WTC11 (cell line): ENCODE results near the gene CLCN7. TPM values are rescaled to one million over a fixed set of nuclear protein-coding genes. Genes with fewer than 3 reads are reported as not detected.
A peak's percentile ranks its signal among the peaks of the same experiment; 100 is the strongest.

Experiments
- AR ChIP-seq: fragments of 250-450 bp; sonication (Bioruptor Pico); IDR thresholded peaks from 2 replicates; pipeline ENCODE4 v1.9.0; 2021; ENCODE audit warnings: mild to moderate bottlenecking
- ARID4B ChIP-seq: sonication (generic); formaldehyde crosslinking; IDR thresholded peaks from 2 replicates; pipeline ENCODE4 v1.8.0; 2023; ENCODE audit warnings: missing genetic modification reagents, mild to moderate bottlenecking, borderline replicate concordance
- CDX4 ChIP-seq: fragments of 250-450 bp; sonication (Bioruptor Pico); IDR thresholded peaks from 2 replicates; pipeline ENCODE4 v1.9.0; 2021; ENCODE audit warnings: moderate library complexity, mild to moderate bottlenecking, inconsistent platforms, borderline replicate concordance
- ELF4 ChIP-seq: sonication (generic); formaldehyde crosslinking; IDR thresholded peaks from 2 replicates; pipeline ENCODE4 v1.8.1; 2022; ENCODE audit warnings: low read depth, mild to moderate bottlenecking, moderate library complexity, missing genetic modification reagents
- ERG ChIP-seq: fragments of 250-450 bp; sonication (Bioruptor Pico); IDR thresholded peaks from 2 replicates; pipeline ENCODE4 v1.8.0; 2021; ENCODE audit warnings: mild to moderate bottlenecking
- FOXJ3 ChIP-seq: sonication (generic); formaldehyde crosslinking; IDR thresholded peaks from 2 replicates; pipeline ENCODE4 v1.9.0; 2021; ENCODE audit warnings: missing genetic modification reagents, mild to moderate bottlenecking, borderline replicate concordance
- GABPB1 ChIP-seq: sonication (generic); formaldehyde crosslinking; IDR thresholded peaks from 2 replicates; pipeline ENCODE4 v1.8.1; 2023; ENCODE audit warnings: mild to moderate bottlenecking, missing genetic modification reagents
- GRHL2 ChIP-seq: fragments of 250-450 bp; sonication (Bioruptor Pico); IDR thresholded peaks from 2 replicates; pipeline ENCODE4 v1.8.0; 2022; ENCODE audit warnings: mild to moderate bottlenecking, moderate library complexity; ENCODE audit not compliant: insufficient replicate concordance, severe bottlenecking
- HMGA2 ChIP-seq: fragments of 250-450 bp; sonication (Bioruptor Pico); IDR thresholded peaks from 2 replicates; pipeline ENCODE4 v1.4.0; 2021; ENCODE audit warnings: mild to moderate bottlenecking, moderate library complexity
- MXD4 ChIP-seq: fragments of 250-450 bp; sonication (Bioruptor Pico); IDR thresholded peaks from 2 replicates; pipeline ENCODE4 v1.8.0; 2021; ENCODE audit warnings: mild to moderate bottlenecking, moderate library complexity, borderline replicate concordance
- NR1H2 ChIP-seq: sonication (generic); formaldehyde crosslinking; IDR thresholded peaks from 2 replicates; pipeline ENCODE4 v1.9.0; 2021; ENCODE audit warnings: mild to moderate bottlenecking, moderate library complexity, missing genetic modification reagents
- NR2C2 ChIP-seq: sonication (generic); formaldehyde crosslinking; IDR thresholded peaks from 2 replicates; pipeline ENCODE4 v1.8.0; 2022; ENCODE audit warnings: mild to moderate bottlenecking, missing genetic modification reagents
- RELA ChIP-seq: sonication (generic); formaldehyde crosslinking; IDR thresholded peaks from 2 replicates; pipeline ENCODE4 v1.8.1; 2022; ENCODE audit warnings: missing genetic modification reagents, mild to moderate bottlenecking, borderline replicate concordance
- RORB ChIP-seq: fragments of 250-450 bp; sonication (Bioruptor Pico); IDR thresholded peaks from 2 replicates; pipeline ENCODE4 v1.9.0; 2021; ENCODE audit warnings: mild to moderate bottlenecking
- SOX15 ChIP-seq: fragments of 250-450 bp; sonication (Bioruptor Pico); IDR thresholded peaks from 2 replicates; pipeline ENCODE4 v1.9.0; 2021; ENCODE audit warnings: mild to moderate bottlenecking
- STAT6 ChIP-seq: sonication (generic); formaldehyde crosslinking; conservative IDR thresholded peaks from 2 replicates; pipeline ENCODE4 v1.8.1; 2023; ENCODE audit warnings: mild to moderate bottlenecking, low read depth, missing genetic modification reagents, moderate library complexity
- TCF7 ChIP-seq: sonication (generic); formaldehyde crosslinking; IDR thresholded peaks from 2 replicates; pipeline ENCODE4 v1.8.0; 2022; ENCODE audit warnings: mild to moderate bottlenecking, low read depth, missing genetic modification reagents, moderate library complexity
- ZNF121 ChIP-seq: sonication (generic); formaldehyde crosslinking; IDR thresholded peaks from 2 replicates; pipeline ENCODE4 v1.8.0; 2023; ENCODE audit warnings: missing genetic modification reagents
- ZNF232 ChIP-seq: sonication (generic); formaldehyde crosslinking; IDR thresholded peaks from 2 replicates; pipeline ENCODE4 v1.8.0; 2022; ENCODE audit warnings: mild to moderate bottlenecking, missing genetic modification reagents
- ZNF281 ChIP-seq: sonication (generic); formaldehyde crosslinking; IDR thresholded peaks from 2 replicates; pipeline ENCODE4 v1.8.0; 2023; ENCODE audit warnings: mild to moderate bottlenecking, missing genetic modification reagents
- ZNF396 ChIP-seq: fragments of 250-450 bp; sonication (Bioruptor Pico); IDR thresholded peaks from 2 replicates; pipeline ENCODE4 v1.8.0; 2021; ENCODE audit warnings: mild to moderate bottlenecking, moderate library complexity, borderline replicate concordance
- total RNA-seq: library from RNA; stranded (reverse); gene quantifications from 3 replicates; pipeline ENCODE4 v1.2.3, GENCODE V29; 2021
- TF ChIP-seq, protein P1 (sequence below): sonication (generic); formaldehyde crosslinking; IDR thresholded peaks from 2 replicates; pipeline ENCODE4 v1.8.1; 2023; ENCODE audit warnings: mild to moderate bottlenecking, moderate library complexity, missing genetic modification reagents

Gene CLCN7
- total RNA-seq, 1 experiment from 2014 or later: 94.1 TPM

DNA sequence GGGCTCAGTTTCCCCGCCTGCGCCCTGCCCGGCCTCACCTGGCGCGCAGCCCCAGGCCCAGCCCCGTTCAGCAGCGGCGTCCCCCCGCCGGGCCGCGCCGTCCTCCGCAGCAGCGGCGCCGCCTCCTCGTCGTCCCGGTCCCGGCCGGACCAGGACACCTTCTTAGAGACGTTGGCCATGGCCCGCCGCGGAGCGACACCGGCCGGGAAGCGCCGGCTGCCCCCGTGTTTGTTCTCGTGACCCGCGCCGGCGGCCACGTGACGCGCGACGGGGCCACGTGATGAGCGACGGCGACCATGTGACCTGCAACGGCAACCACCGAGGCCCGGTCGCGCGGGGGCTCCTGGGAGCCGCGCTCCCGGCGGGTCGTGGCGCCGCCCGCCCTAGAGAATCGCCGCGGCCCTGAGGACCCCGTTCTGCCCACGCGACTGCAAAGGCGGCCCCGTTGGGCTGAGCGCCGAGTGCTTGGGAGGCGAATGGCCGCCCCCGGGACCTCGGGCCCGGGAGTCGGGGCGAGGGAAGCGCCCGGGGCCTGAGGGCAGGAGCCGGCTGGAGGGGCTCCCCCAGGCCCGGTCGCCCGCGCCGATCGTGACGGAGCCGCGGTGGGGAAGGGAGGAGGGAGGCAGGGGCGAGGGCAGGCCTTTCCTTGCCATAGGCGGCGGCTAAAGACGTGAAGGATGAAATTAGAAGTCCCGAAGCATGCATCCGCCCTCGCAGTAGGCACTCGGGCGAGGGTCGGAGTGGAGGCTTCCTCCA lies at the start of gene CLCN7 (continued):
- TF ChIP-seq ARID4B (CRISPR knock-in tag) (peak; percentile 98), TCF7 (CRISPR knock-in tag) (peak; percentile 95), HMGA2 (CRISPR knock-in tag) (no peak), MXD4 (CRISPR knock-in tag) (no peak), ZNF232 (CRISPR knock-in tag) (peak; percentile 74; the same call in 1 of the 2 replicates), SOX15 (CRISPR knock-in tag) (no peak), ELF4 (CRISPR knock-in tag) (peak; percentile 87; the same call in 1 of the 2 replicates), CDX4 (no peak), AR (CRISPR knock-in tag) (no peak), RORB (CRISPR knock-in tag) (no peak), ZNF396 (no peak), RELA (CRISPR knock-in tag) (peak; percentile 90; the same call in 1 of the 2 replicates), ERG (CRISPR knock-in tag) (no peak), ZNF121 (CRISPR knock-in tag) (0 out of 2 replicates have a peak, but pooled peaks have one; percentile 21), STAT6 (no peak), FOXJ3 (CRISPR knock-in tag) (no peak), NR2C2 (CRISPR knock-in tag) (peak; percentile 87), ZNF281 (CRISPR knock-in tag) (peak; percentile 84; the same call in 1 of the 2 replicates), GRHL2 (CRISPR knock-in tag) (no peak), GABPB1 (peak; percentile 81), NR1H2 (CRISPR knock-in tag) (peak; percentile 80)
- TF ChIP-seq, protein P1, sequence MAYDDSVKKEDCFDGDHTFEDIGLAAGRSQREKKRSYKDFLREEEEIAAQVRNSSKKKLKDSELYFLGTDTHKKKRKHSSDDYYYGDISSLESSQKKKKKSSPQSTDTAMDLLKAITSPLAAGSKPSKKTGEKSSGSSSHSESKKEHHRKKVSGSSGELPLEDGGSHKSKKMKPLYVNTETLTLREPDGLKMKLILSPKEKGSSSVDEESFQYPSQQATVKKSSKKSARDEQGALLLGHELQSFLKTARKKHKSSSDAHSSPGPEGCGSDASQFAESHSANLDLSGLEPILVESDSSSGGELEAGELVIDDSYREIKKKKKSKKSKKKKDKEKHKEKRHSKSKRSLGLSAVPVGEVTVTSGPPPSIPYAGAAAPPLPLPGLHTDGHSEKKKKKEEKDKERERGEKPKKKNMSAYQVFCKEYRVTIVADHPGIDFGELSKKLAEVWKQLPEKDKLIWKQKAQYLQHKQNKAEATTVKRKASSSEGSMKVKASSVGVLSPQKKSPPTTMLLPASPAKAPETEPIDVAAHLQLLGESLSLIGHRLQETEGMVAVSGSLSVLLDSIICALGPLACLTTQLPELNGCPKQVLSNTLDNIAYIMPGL (CRISPR knock-in tag): peak; percentile 50
